HG03280 (cell line): Measurements from ENCODE around the gene MGAT4C.
"Not testable (repeated sequence)": the region's sequence is repeated elsewhere in the genome, so short reads cannot be mapped to it uniquely, and the experiment has no call there.

Experiments
- ATAC-seq: cut with Tn5 transposase; IDR thresholded peaks from one replicate; pipeline ENCODE4 v1.9.1; 2021; ENCODE audit warnings: mild to moderate bottlenecking, moderate library complexity; ENCODE audit not compliant: unreplicated experiment

MGAT4C gene

DNA sequence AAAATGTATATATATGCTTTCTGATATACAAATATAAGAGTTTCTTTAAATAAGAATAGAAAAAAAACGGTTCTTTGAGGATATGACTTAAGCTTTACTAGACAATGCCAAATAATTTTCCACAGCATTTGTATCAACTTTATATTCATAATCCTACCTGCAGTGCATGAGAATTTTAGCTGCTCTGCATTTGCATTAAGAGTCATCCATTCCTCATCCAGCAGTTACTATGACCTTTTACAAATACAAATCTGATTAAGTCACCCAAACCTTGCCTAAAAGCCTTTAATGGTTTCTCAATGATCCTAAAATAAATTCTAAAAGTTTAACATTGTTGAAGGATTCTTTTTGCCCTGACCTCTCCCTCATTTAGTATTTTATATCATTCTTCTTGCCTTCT lies 116.5 kb downstream of the MGAT4C start:
- ATAC-seq: no peak

- no peak for ATAC-seq
Measured at GRCh38 chr12:86138770-86139169, 117.4 kb downstream of the MGAT4C start.

DNA sequence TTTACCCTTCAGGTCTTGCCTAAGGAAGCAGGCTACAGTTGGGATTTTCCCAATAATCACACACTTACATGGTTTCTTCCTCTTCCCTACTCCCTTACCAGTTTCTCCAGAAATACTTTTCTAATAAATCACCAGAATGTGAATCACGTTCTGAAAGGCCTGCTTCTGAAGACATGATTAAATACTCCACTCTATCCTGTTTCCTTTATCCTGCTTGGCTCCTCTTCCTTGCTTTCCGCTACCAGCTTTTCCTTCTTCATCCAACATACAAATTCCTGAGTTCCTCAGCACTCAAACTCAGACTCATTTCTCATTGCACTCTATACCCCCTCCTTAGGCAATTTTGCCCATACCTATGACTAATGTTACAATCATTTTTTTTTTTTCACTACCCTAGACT lies 118.3 kb downstream of the MGAT4C start:
- no peak for ATAC-seq

- ATAC-seq: no peak
Measured at GRCh38 chr12:86134561-86134960, 121.6 kb downstream of the MGAT4C start.

DNA sequence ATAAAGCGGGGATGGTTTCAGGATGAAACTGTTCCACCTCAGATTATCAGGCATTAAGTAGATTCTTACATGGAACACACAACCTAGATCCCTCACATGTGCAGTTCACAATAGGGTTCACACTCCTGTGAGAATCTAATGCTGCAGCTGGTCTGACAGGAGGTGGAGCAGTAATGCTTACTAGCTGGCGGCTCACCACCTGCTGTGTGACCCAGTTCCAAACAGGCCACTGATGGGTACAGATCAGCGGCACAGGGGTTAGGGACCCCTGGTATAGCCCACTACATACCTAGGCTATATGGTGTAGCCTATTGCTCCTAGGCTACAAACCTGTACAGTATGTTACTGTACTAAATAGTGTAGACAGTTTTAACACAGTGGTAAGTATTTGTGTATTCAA lies 129.3 kb downstream of the MGAT4C start:
- ATAC-seq: not testable (repeated sequence)

GRCh38 chr12:86122846-86123468 lies 133.2 kb downstream of the MGAT4C start:
- no peak for ATAC-seq

DNA sequence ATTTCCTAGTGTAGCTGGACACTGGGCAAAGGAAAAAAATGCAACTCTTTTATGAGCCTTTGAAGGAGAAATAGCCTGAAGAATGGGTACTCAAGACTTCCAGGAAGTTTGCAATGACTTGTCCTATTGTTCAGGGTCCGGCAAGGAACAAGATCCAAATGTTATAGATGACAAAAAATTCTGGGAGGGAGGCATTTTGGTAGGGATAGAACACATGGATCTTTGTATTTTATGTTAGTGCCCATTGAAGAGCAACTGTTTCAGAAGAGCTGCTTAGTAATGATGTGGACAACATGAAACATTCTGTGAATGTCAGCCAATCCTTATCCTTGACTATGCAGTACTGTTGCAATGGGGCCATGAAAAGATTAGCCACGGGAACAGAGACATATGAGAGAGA lies 138.0 kb downstream of the MGAT4C start:
- ATAC-seq: no peak

- no peak for ATAC-seq
Measured at GRCh38 chr12:86117711-86118110, 138.5 kb downstream of the MGAT4C start.

DNA sequence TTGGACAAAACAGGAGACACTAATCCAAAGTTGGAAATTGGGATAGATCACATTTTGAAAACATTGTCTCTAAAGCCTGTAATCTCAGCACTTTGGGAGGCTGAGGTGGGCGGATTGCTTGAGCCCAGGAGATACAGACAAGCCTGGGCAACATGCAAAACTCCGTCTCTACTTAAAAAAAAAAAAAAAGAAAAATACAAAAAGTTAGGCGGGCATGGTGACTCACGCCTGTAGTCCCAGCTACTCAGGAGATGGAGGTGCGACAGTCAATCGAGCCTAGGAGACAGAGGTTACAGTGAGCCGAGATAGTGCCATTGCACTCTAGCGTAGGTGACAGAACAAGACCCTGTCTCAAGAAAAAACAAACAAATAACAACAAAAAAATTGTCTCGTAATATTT lies 152.1 kb downstream of the MGAT4C start:
- no peak for ATAC-seq

GRCh38 chr12:86097161-86097560 lies 159.0 kb downstream of the MGAT4C start:
- no peak for ATAC-seq

DNA sequence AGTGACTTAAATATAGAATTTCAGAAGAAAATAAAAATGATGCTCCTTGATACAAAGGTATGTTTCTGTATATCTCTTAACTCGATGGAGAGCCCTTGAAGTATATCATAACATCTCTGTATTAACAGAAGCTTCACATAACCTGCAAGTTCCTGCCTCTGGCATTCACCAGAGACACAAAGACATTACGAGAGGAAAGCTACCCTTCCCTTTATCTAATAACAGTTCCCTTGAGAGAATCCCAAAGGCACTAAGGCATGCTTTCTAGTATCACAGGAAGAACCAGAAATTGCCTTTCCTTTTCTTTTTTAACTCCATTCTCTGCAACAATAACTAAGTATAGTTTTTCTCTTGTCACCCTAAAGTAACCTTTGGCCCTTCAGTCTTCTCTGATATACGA lies 164.5 kb downstream of the MGAT4C start:
- no peak for ATAC-seq

- ATAC-seq: no peak
Measured at GRCh38 chr12:86081843-86082242, 174.3 kb downstream of the MGAT4C start.

GRCh38 chr12:86059052-86059451 lies 197.1 kb downstream of the MGAT4C start:
- ATAC-seq: not testable (repeated sequence)

DNA sequence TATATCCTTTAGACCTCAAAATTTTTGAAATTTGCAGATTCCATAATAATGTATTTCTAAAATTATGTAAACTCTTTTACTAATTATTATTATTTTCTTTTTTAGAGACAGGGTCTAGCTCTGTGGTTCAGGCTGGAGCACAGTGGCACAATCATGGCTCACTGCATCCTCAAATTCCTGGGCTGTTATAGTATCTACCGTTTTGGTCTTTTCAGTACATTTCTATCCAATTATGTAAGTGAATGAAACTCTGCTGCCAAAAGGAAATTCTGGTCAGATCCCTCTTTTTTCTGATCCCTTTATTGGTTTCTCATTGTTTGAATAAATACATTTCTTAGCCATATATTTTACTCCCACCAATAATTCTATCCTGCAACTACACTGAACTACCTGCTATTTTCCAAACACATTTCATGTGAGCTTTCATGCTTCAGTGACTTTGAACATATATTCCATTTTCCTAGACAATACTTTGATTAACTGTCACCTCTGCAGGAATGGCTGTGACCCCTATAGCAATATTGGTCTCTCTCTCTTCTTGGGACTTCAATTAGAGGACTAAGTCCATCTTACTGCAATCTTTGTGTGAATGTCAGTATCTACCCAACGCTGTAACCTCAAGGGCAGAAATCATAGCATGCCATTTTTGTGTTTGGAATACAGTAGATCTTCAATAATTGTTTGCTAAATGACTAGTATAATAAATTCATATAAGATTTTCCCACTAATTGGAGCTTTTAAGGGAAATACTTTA lies 198.9 kb downstream of the MGAT4C start:
- ATAC-seq: no peak

DNA sequence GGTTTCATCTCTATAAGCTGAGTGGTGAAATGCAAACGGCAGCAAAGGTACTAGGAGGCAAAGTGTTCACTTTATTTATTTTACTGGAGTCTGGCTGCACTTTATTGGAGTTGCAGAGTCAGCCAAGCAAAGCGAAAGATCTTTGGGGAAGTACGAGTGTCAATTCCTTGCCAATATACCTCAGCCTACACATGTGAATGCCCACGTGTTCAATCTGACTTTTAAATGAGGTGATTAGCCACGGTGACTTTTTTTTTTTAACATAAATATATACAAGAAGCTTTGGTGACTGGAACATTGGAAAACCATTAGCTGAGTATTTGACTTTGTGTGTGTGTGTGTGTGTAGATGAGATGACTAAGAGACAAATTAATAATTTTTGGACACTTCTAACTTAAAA lies 203.3 kb downstream of the MGAT4C start:
- no peak for ATAC-seq

DNA sequence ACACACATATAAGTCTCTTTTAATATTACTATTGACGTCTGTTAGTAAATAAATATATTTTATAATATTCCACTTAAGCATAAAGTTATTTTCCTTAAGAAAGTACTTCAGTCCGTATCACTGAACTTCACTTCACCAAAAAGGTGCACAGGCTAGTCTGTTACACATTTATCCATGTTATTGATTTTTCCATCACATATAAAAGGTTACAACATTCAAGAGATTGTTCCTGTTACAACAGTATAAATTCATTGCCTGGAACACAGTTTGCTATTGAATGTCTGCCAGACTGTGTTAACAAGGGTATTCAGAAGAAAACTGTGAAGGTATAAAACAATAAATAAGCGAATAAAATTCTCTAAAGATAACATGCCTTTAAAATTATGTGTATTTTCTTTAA lies 206.2 kb downstream of the MGAT4C start:
- ATAC-seq: no peak

GRCh38 chr12:86044396-86044795 lies 211.8 kb downstream of the MGAT4C start:
- no peak for ATAC-seq

DNA sequence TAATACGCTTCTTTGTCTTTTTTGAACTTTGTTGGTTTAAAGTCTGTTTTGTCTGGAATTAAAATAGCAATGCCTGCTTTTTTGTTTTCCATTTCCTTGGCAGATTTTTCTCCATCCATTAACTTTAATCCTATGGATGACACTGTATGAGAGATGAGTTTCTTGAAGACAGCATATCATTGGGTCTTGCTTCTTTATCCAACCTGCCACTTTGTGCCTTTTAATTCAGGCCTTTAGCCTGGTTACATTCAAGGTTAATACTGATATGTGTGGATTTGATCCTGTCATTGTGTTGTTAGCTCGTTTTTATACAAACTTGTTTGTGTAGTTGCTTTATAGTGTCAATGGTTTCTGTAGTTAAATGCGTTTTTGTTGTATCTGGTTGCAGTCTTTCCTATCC lies 214.1 kb downstream of the MGAT4C start:
- no peak for ATAC-seq

GRCh38 chr12:86018361-86018760 lies 237.8 kb downstream of the MGAT4C start:
- no peak for ATAC-seq

DNA sequence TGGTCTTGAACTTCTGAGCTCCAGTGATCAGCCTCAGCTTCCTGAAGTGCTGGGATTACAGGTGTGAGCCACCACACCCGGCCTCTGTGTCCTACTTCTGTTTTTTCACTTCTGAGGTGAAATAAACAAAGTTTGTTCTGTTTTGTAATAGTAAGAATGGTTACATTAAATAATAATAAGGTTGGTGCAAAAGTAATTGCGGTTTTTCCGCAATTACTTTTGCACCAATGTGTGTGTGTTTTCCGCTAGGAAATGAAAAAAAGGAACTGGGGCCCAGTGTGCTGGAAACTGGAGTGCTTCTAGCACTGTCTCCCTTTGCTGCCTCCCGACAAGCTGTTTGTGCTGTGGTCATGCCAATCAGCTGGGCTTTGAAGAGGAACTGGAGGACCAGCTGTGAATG lies 241.2 kb downstream of the MGAT4C start:
- no peak for ATAC-seq

DNA sequence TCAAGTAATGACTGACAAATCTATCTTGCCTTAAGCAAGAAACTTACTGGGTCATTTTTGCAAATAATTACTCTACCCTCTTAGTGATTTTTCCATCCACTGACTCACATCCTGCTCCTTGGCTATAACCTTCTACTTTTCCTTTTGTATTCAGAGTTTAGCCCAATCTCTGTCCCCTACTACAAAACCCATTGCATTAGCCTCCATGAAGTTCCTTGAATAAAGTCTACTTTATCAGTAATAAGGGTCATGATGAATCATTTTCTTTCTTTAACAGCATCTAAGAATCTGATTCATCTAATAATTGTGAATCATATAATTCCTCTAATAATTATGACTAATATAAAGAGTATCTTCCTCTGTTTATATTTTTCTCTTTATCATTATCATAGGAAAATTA lies 249.5 kb downstream of the MGAT4C start:
- no peak for ATAC-seq

DNA sequence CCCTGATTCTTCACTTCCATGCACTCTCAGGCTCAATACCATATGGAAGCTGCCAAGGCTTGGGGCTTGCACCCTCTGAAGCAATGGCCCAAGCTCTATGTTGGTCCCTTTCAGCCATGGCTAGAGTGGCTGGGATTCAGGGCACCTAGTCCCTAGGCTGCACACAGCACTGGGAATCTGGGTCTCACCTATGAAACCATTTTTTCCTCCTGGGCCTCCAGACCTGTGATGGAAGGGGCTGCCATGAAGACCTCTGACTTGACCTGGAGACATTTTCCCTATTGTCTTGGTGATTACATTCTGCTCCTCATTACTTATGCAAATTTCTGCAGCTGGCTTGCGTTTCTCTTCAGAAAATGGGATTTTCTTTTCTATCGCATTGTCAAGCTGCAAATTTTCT lies 258.1 kb downstream of the MGAT4C start:
- ATAC-seq: no peak

- no peak for ATAC-seq
Measured at GRCh38 chr12:85996280-85996679, 259.9 kb downstream of the MGAT4C start.
